ENCODE data around the gene ARHGEF39.

DNA sequence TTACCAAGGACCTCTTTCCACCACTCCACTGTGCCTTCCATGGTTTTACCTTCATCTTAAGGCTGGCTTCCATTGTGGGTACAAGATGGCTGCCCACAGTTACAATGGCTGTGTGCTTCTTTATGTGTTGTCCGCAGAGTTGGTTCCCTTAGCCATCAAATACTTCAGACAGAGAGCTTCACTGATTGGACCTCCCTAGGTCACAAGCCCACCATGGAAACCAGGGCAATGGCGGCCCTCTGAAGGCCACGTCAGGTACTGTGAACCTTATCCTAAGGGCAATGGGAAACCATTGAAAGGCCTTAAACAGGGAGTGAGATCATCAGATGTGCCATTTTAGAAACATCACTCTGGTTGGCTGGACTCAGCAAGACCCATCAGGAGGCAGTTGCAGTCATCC is 2.9 kb upstream of the ARHGEF39 start:
- TF ChIP-seq, protein P1, sequence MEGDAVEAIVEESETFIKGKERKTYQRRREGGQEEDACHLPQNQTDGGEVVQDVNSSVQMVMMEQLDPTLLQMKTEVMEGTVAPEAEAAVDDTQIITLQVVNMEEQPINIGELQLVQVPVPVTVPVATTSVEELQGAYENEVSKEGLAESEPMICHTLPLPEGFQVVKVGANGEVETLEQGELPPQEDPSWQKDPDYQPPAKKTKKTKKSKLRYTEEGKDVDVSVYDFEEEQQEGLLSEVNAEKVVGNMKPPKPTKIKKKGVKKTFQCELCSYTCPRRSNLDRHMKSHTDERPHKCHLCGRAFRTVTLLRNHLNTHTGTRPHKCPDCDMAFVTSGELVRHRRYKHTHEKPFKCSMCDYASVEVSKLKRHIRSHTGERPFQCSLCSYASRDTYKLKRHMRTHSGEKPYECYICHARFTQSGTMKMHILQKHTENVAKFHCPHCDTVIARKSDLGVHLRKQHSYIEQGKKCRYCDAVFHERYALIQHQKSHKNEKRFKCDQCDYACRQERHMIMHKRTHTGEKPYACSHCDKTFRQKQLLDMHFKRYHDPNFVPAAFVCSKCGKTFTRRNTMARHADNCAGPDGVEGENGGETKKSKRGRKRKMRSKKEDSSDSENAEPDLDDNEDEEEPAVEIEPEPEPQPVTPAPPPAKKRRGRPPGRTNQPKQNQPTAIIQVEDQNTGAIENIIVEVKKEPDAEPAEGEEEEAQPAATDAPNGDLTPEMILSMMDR (optimal IDR thresholded peaks at IDR 0.05 in 1 of 3, IDR thresholded peaks at IDR 0.05 in 1 of 3, conservative IDR thresholded peaks at IDR 0.05 in 1 of 3; ENCODE audit: extremely low read depth in 1 of 3, insufficient read depth in 2 of 3, low read length in 3 of 3) = no peak
- TF ChIP-seq EZH2 (IDR thresholded peaks at IDR 0.05; ENCODE audit: low read length) = no peak
